CD4-positive, alpha-beta T cell treated with Interleukin-10 for 1 hour (primary cell): ENCODE data around the gene JAKMIP3.
"Not testable (repeated sequence)": the region's sequence is repeated elsewhere in the genome, so short reads cannot be mapped to it uniquely, and the experiment has no call there.

Experiments used
- DNase-seq: peaks from one replicate; pipeline ENCODE4 v3.0.0-alpha.2; 2020

Gene JAKMIP3

GRCh38 chr10:132068431-132069121, 2.8 kb downstream of the JAKMIP3 start:
- DNase-seq, result no peak

GRCh38 chr10:132069122-132069848, 3.5 kb downstream of the JAKMIP3 start:
- DNase-seq, result no peak

DNA sequence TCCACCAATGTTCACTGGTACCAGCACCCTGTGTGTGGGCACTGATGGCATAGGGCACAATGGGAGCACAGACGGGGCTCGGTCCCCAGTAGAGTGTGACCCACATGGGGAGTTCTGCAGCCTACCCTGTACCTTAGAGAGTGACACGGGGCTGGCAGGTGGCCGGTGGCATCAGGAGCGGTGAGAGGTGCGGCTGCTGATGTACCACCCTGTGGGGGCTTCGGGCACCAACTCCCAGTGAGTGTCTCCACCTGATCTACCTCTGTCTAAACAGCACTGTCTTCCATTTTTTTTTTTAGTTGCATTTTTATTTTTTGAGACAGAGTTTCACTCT, 4.1 kb downstream of the JAKMIP3 start:
- DNase-seq, result no peak

DNA sequence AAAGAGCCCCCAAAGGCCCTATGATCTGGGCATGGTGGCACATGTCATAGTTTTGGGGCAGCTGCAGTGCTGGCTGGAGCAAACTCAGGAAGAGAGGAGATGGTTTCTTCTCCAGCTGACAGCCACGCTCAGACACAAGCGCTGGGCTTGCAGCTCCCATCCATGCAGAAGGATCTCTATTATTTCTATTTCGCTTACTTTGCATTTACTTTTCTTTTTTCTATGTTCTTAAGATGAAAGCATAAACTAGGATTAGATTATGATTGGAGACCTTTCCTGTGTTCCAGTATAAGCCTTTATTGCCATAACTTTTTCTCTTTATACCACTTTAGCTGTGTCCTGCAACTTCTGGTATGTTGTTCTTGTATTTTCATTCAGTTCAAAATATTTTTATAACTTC, 5.0 kb downstream of the JAKMIP3 start:
- no peak for DNase-seq

GRCh38 chr10:132071667-132072066, 5.9 kb downstream of the JAKMIP3 start:
- no peak for DNase-seq

GRCh38 chr10:132075909-132076577, 10.3 kb downstream of the JAKMIP3 start:
- DNase-seq, result no peak

- no peak for DNase-seq
Observed at GRCh38 chr10:132076578-132077081, 10.9 kb downstream of the JAKMIP3 start.

DNA sequence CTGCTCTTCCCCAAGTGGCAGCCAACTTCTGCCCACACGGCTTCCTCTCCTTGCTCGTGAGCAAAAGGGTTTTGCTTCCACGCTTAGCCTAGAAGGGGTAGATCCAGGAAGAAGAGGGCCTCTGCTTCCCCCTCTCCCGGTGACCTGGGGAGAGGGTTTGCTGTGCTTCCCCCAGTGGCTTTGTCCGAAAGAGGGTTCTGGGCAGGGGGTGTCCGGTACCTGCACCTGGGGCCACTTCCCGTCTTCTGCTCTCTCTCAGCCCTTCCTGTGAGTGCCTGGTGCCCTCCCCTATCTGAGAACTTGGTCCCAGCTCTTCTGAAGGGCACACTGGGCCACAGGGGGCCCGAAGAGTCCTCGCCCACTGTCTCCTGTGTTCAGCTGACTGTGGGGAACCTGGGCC, 11.3 kb downstream of the JAKMIP3 start:
- no peak for DNase-seq

DNA sequence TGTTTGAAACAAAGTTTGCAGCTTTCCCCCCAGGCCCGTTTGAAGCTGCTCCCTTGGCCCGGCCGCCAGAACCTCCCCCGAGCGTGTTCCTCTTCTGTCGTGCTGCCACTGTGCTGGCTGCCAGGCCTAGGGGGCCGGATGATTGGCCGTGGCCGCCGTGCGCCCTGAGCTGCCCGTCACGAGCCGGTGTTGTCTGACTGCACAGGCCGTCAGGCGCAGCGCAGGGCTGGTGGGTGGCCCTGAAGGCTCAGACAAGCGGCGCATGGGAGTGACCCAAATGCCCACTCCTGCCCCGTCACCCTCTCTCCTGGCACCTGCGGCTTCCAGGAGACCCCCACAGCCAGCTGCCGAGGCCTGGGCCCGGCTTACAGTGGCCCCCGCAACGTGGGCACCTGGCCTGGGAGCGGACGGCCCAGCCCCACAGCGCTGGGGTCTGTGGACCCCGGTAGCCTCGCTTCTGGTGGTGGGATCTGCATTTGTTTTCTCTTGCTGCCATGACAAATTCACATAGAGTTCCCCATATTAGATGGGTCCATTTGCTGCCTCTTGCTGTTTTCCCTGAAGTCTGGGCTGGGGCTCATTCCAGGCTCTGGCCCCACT, 13.1 kb downstream of the JAKMIP3 start:
- DNase-seq, result no peak

DNA sequence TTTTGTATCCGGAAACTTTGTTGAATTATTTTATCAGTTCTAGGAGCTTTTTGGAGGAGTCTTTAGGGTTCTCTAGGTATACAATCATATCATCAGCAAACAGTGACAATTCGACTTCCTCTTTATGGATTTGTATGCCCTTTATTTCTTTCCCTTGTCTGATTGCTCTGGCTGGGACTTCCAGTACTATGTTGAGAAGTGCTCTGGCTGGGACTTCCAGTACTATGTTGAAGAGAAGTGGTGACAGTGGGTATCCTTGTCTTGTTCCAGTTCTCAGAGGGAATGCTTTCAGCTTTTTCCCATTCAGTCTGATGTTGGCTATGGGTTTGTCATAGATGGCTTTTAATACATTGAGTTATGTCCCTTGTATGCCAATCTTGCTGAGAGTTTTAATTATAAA, 18.6 kb downstream of the JAKMIP3 start:
- DNase-seq, result not testable (repeated sequence)

GRCh38 chr10:132093236-132093635, 27.5 kb downstream of the JAKMIP3 start:
- DNase-seq, result not testable (repeated sequence)

DNA sequence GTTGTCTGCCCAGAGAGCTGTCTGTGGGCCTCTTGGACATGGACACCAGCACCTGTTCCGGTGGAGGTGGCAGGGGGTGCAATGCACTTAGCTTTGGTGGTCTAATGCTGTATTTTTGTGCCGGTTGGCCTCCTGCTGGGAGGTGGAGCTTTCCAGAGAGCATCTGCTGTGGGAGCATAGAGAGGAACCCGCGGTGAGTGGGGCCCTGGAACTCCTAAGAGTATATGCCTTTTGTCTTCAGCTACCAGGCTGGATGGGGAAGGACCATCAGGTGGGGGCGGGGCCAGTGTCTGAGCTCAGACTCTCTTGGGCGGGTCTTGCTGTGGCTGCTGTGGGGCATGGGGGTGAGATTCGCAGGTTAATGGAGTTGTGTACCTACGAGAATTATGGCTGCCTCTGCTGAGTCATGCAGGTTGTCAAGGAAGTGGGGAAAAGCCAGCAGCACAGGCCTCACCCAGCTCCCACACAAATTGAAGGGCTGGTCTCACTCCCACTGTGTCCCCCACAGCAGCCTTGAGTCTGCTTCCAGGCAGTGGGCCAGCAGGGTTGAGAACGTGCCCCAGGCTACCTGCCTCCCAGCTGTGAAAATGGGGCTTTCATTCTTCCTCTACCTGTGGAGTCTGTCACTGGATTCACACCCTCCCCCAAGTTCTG, 29.0 kb downstream of the JAKMIP3 start:
- no peak for DNase-seq

- no peak for DNase-seq
Observed at GRCh38 chr10:132095403-132096113, 29.8 kb downstream of the JAKMIP3 start.

- DNase-seq, result no peak
Observed at GRCh38 chr10:132096223-132096622, 30.5 kb downstream of the JAKMIP3 start.

- DNase-seq, result no peak
Observed at GRCh38 chr10:132096863-132097478, 31.2 kb downstream of the JAKMIP3 start.

DNA sequence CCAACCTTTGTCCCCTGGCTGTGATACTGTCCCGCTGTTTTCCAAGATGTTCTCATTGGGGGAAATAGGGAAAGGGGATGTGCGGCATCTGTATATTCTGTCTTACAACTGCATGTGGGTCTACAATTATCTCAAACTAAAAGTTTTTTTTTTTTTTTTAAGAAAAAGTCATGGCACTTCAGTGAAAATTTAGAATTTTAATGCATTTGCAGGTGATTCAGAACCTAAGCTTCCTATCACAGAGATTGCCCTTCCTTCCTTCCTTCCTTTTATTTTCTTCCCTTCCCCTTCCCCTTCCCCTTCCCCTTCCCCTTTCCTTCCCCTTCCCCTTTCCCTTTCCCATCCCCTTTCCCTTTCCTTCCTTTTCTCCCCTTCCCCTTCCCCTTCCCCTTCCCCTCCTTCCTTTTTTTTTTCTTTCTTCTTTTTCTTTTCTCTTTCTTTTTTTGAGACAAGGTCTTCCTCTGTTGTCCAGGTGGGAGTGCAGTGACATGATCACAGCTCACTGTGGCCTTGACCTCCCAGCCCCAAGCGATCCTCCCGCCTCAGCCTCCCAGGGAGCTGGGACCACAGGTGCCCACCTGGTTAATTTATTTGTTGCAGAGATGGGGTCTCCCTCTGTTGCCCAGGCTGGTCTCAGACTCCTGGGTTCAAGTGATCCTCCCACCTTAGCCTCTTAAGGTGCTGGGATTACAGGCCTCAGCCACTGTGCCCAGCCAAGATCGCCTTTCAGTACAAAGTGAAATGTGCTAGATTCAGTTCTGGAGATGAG, 32.0 kb downstream of the JAKMIP3 start:
- no peak for DNase-seq

- DNase-seq, result no peak
Observed at GRCh38 chr10:132098539-132099388, 33.0 kb downstream of the JAKMIP3 start.

- DNase-seq, result no peak
Observed at GRCh38 chr10:132099389-132100090, 33.8 kb downstream of the JAKMIP3 start.

GRCh38 chr10:132100091-132100481, 34.3 kb downstream of the JAKMIP3 start:
- DNase-seq, result no peak
